PC-9 (cell line): ENCODE measurements around the gene TSPAN10.

Experiments used
- CTCF ChIP-seq: fragments of 200-600 bp; sonication (generic); conservative IDR thresholded peaks from 2 replicates; pipeline ENCODE4 v1.6.1; 2017; ENCODE audit warnings: mixed run types, antibody characterized with exemption, mild to moderate bottlenecking, moderate library complexity
- EZH2 ChIP-seq: fragments of 200-600 bp; sonication (generic); IDR thresholded peaks from 2 replicates; pipeline ENCODE4 v1.8.0; 2017; ENCODE audit warnings: antibody characterized with exemption, low read depth

GRCh38 chr17:81695211-81695610, 58.2 kb downstream of the TSPAN10 start:
- TF ChIP-seq CTCF (no peak), EZH2 (no peak)
